Measurements from ENCODE around the gene ZNF536.

The ZNF536 gene

DNA sequence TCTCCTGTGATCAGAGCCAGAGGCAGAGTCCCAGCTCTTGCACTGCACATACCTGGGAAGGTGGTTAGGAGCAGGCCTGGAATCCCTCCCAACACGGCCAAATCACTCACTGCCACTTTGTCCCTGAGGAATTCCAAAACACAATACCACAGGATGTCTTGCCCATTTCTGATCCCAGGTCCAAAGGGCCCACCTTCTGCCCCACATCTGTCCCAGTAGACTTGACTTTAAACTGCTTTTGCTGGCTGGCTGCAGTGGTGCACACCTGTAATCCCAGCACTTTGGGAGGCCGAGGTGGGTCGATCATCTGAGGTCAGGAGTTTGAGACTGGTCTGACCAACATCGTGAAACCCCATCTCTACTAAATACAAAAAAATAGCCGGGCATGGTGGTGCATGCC, 18.9 kb downstream of the ZNF536 start:
- TF ChIP-seq, protein P1, sequence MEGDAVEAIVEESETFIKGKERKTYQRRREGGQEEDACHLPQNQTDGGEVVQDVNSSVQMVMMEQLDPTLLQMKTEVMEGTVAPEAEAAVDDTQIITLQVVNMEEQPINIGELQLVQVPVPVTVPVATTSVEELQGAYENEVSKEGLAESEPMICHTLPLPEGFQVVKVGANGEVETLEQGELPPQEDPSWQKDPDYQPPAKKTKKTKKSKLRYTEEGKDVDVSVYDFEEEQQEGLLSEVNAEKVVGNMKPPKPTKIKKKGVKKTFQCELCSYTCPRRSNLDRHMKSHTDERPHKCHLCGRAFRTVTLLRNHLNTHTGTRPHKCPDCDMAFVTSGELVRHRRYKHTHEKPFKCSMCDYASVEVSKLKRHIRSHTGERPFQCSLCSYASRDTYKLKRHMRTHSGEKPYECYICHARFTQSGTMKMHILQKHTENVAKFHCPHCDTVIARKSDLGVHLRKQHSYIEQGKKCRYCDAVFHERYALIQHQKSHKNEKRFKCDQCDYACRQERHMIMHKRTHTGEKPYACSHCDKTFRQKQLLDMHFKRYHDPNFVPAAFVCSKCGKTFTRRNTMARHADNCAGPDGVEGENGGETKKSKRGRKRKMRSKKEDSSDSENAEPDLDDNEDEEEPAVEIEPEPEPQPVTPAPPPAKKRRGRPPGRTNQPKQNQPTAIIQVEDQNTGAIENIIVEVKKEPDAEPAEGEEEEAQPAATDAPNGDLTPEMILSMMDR (IDR thresholded peaks at IDR 0.05; ENCODE audit: insufficient read depth, low read length): no peak
- TF ChIP-seq SPI1 (IDR thresholded peaks at IDR 0.05; ENCODE audit: borderline replicate concordance, low read depth) (no peak), GABPA (IDR thresholded peaks at IDR 0.05; ENCODE audit: low read depth) (no peak), POLR2AphosphoS5 (IDR thresholded peaks at IDR 0.05; ENCODE audit: low read depth) (no peak)
- TF ChIP-seq, protein P2, sequence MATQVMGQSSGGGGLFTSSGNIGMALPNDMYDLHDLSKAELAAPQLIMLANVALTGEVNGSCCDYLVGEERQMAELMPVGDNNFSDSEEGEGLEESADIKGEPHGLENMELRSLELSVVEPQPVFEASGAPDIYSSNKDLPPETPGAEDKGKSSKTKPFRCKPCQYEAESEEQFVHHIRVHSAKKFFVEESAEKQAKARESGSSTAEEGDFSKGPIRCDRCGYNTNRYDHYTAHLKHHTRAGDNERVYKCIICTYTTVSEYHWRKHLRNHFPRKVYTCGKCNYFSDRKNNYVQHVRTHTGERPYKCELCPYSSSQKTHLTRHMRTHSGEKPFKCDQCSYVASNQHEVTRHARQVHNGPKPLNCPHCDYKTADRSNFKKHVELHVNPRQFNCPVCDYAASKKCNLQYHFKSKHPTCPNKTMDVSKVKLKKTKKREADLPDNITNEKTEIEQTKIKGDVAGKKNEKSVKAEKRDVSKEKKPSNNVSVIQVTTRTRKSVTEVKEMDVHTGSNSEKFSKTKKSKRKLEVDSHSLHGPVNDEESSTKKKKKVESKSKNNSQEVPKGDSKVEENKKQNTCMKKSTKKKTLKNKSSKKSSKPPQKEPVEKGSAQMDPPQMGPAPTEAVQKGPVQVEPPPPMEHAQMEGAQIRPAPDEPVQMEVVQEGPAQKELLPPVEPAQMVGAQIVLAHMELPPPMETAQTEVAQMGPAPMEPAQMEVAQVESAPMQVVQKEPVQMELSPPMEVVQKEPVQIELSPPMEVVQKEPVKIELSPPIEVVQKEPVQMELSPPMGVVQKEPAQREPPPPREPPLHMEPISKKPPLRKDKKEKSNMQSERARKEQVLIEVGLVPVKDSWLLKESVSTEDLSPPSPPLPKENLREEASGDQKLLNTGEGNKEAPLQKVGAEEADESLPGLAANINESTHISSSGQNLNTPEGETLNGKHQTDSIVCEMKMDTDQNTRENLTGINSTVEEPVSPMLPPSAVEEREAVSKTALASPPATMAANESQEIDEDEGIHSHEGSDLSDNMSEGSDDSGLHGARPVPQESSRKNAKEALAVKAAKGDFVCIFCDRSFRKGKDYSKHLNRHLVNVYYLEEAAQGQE (IDR thresholded peaks at IDR 0.05; ENCODE audit: insufficient replicate concordance, low read depth): no peak
- Histone ChIP-seq H3K27me3 (ENCODE audit: insufficient read depth, poor library complexity, severe bottlenecking) (peaks cover 9% of the 10 kb centered on the region), H3K27ac (replicated peaks) (no peak overlapping the region), H3K4me3 (replicated peaks; ENCODE audit: insufficient read depth, low read length) (no peak overlapping the region)
- no peak for DNase-seq (ENCODE audit: low read depth in 1 of 2, low spot score in 1 of 2)

DNA sequence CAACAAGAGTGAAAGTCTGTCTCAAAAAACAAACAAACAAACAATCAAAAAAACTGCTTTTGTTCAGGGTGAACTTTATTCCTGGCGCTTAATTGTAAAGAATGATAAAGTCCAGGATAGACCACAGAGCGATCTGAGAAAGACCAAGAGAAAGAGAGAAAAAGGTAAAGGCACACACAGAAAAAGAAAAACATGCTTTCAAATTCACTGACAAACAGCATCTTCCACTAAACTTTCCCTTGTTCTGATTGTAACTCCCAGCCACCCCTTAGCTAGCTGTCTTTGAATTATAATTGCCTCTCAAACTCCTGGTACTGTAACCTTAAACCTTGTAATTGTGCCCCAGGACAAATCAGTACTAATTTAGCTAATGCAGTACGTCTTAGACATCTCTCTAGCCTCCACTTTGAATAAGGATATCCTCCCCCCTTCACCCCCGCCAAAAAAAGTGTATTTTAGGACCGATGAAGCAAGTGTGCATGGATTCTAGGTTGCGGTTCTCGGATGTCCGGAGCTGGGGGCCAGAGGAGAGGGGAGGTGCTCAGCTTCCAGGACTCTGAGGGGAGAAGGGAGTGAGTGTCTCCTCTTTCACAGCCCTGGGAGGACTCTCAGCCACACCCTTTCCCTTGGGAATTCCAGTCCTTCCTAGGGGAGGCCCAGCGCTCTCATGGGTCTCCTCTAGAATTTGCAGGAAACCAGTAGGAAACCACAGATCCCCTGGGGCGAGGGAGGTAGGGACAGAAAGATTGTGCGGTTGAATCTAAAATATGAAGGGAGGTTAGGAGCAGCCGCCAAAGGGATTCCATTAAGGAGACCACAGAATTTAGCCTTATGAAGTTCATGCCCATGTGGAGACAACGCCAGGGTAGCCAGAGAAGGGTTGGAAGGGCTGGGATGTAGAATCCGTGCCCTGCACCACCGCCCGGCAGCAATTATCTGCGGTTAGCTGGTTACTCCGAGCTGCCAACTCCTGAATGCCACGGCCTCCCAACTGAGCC, 19.7 kb downstream of the ZNF536 start:
- Histone ChIP-seq H3K27me3 (ENCODE audit: insufficient read depth, poor library complexity, severe bottlenecking) (peaks cover 9% of the 10 kb centered on the region), H3K4me3 (replicated peaks; ENCODE audit: insufficient read depth, low read length) (no peak overlapping the region), H3K27ac (replicated peaks) (no peak overlapping the region)
- no peak for DNase-seq (ENCODE audit: low read depth in 1 of 2, low spot score in 1 of 2)
- TF ChIP-seq, protein P1 (IDR thresholded peaks at IDR 0.05; ENCODE audit: insufficient read depth, low read length): no peak
- no peak for TF ChIP-seq POLR2AphosphoS5 (IDR thresholded peaks at IDR 0.05; ENCODE audit: low read depth)
- TF ChIP-seq GABPA (IDR thresholded peaks at IDR 0.05; ENCODE audit: low read depth): no peak
- no peak for TF ChIP-seq SPI1 (IDR thresholded peaks at IDR 0.05; ENCODE audit: borderline replicate concordance, low read depth)
- TF ChIP-seq, protein P2 (IDR thresholded peaks at IDR 0.05; ENCODE audit: insufficient replicate concordance, low read depth): no peak

DNA sequence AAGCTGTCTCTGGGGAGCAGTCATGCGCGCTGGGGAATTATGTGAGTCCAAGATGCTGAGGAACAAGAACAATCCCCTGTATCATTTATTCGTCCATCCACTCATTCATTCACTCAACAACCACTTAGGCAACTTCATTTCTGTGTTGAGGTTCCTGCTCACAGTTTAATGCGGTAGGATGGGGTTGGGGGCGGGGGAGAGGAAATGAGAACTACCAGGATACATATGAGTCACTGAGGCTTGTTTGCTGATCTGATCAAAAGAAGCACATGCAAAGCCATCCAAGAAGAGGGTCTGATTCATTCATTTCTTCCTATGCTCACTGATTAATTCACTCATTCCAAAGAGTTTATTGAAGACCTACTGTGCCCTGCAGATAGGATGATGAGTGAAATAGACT, 20.9 kb downstream of the ZNF536 start:
- no peak overlapping the region for H3K27ac ChIP-seq (replicated peaks)
- DNase-seq (ENCODE audit: low read depth in 1 of 2, low spot score in 1 of 2): no peak
- peaks cover 9% of the 10 kb centered on the region for H3K27me3 ChIP-seq (ENCODE audit: insufficient read depth, poor library complexity, severe bottlenecking)
- no peak overlapping the region for H3K4me3 ChIP-seq (replicated peaks; ENCODE audit: insufficient read depth, low read length)
- TF ChIP-seq SPI1 (IDR thresholded peaks at IDR 0.05; ENCODE audit: borderline replicate concordance, low read depth) (no peak), GABPA (IDR thresholded peaks at IDR 0.05; ENCODE audit: low read depth) (no peak), POLR2AphosphoS5 (IDR thresholded peaks at IDR 0.05; ENCODE audit: low read depth) (no peak)
- TF ChIP-seq, protein P2 (IDR thresholded peaks at IDR 0.05; ENCODE audit: insufficient replicate concordance, low read depth): no peak
- TF ChIP-seq, protein P1 (IDR thresholded peaks at IDR 0.05; ENCODE audit: insufficient read depth, low read length): no peak

All from HL-60 (cell line).